ENCODE measurements around the gene DONSON.

DONSON gene

DNA sequence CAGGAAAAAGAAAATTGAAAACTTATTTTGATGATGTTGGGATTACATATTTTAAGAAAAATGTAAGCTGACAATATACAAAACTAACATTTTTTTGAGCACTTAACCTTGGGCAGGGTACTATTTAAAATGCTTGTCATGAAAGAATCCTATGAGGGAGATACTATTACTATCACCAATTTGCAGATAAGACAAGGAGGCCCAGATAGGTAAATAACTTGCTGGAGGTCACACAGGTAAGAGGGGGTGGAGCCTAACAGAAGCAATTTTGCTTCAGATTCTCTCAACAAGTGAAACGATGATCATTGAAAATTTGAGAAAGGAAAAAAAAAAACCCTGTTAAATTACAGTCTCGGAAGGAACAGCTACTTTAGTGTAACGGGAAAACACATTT lies 47.8 kb downstream of the DONSON start:
- no peak for DNase-seq

DNA sequence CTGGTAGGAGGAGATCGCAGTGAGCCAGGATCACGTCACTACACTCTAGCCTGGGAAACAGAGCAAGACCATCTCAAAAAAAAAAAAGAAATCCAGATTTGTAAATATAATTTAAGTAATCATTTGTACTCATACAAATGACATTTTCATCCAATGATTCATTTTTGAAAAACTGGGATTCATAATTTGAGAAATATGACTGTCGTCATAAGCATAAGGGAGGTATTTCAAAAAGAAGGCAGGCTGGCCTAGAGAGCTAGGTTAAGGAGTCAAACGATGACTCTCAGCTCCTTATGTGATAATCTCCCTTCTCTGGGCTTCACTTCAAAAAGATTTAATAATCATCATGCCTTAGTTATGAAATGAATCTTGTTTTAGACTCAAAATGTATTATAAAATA lies 48.9 kb downstream of the DONSON start:
- no peak for DNase-seq

GRCh38 chr21:33537212-33537611 lies 51.3 kb downstream of the DONSON start:
- no peak for DNase-seq

GRCh38 chr21:33531007-33531406 lies 57.5 kb downstream of the DONSON start:
- DNase-seq, result no peak
